Left cardiac atrium (tissue), 4 donors: ENCODE results near the gene SCMH1. TPM values are rescaled to one million over a fixed set of nuclear protein-coding genes. Genes with fewer than 3 reads are reported as not detected.

Experiments used
- ATAC-seq, 2 donors: fragments of 200-7000 bp; cut with Tn5 transposase; one replicate each; pipeline ENCODE4 v1.9.1; 2020; ENCODE audit warnings: mild to moderate bottlenecking in 2 of 2, moderate library complexity in 2 of 2
- DNase-seq: peaks from one replicate; pipeline ENCODE4 v3.0.0-alpha.2; 2020
- intact Hi-C, 2 donors: fragments of 100-400 bp; cut with DNase I; formaldehyde crosslinking; loops; one replicate each; pipeline versions ENCODE4 v1.14.1 to v1.15.1; 2022 to 2023
- total RNA-seq, 2 donors: library from RNA; stranded (reverse); fragmentation: NEBNext Ultra II Directional; extraction: Animal tissue kit (Norgen Biotek cat#: 25700); gene quantifications; one replicate each; pipeline ENCODE4 v1.2.1, GENCODE V29; 2021
- donor health status: DM: no; HTN: yes; CAD: no.
- donor health status: DM: no; HTN: yes; CAD: no; lungs with severe emphysema.
- donor health status: DM: yes; HTN: yes; CAD: no.
- donor health status: Dilated cardiomyopathy.

The SCMH1 gene
- total RNA-seq, 2 donors from 2014 or later: 49.5 to 53.6 TPM

- ATAC-seq (no peak), DNase-seq (no peak)
- intact Hi-C loops: loop anchor here in 1 of 2 donors (5.0 kb wide), 1 partner anchor 59 kb away; no protein-coding TSS in a partner anchor
These were observed 193.6 kb downstream of the SCMH1 start for GRCh38 chr1:41048540-41048939.

GRCh38 chr1:41046347-41046775 lies 195.7 kb downstream of the SCMH1 start:
- DNase-seq: no peak
- intact Hi-C loops: loop anchor here in 1 of 2 donors (5.0 kb wide), 1 partner anchor 61 kb away; no protein-coding TSS in a partner anchor
- ATAC-seq: peak in 1 of 2 donors; percentile 25

- intact Hi-C loops: loop anchor here in 1 of 2 donors (5.0 kb wide), 1 partner anchor 62 kb away; no protein-coding TSS in a partner anchor
- ATAC-seq (peak; percentile 82 to 92), DNase-seq (peak; percentile 73)
These were observed 196.4 kb downstream of the SCMH1 start for GRCh38 chr1:41045740-41046139.

- ATAC-seq (peak in 1 of 2 donors; percentile 7), DNase-seq (no peak)
- intact Hi-C loops: no loop called here
These were observed 197.9 kb downstream of the SCMH1 start for GRCh38 chr1:41044187-41044586.

- ATAC-seq (no peak), DNase-seq (no peak)
- intact Hi-C loops: no loop called here
These were observed 200.4 kb downstream of the SCMH1 start for GRCh38 chr1:41041614-41042270.

GRCh38 chr1:41038110-41038509 lies 204.0 kb downstream of the SCMH1 start:
- intact Hi-C loops: no loop called here
- no peak for ATAC-seq
- no peak for DNase-seq

GRCh38 chr1:41037116-41037903 lies 204.8 kb downstream of the SCMH1 start:
- DNase-seq: no peak
- intact Hi-C loops: no loop called here

GRCh38 chr1:41033272-41033671 lies 208.8 kb downstream of the SCMH1 start:
- ATAC-seq (no peak), DNase-seq (no peak)

More at GRCh38 chr1:41037116-41037903, 204.8 kb downstream of the SCMH1 start:
- ATAC-seq: no peak

GRCh38 chr1:41032147-41032546 lies 210.0 kb downstream of the SCMH1 start:
- DNase-seq: no peak
- intact Hi-C loops: no loop called here
- no peak for ATAC-seq

More at GRCh38 chr1:41033272-41033671, 208.8 kb downstream of the SCMH1 start:
- intact Hi-C loops: no loop called here

- DNase-seq: no peak
- intact Hi-C loops: no loop called here
- ATAC-seq: no peak
These were observed 211.1 kb downstream of the SCMH1 start for GRCh38 chr1:41030872-41031616.

GRCh38 chr1:41028034-41028642 lies 214.0 kb downstream of the SCMH1 start:
- intact Hi-C loops: no loop called here
- no peak for ATAC-seq

GRCh38 chr1:41025979-41026819 lies 215.9 kb downstream of the SCMH1 start:
- intact Hi-C loops: no loop called here
- DNase-seq (no peak), ATAC-seq (no peak)

More at GRCh38 chr1:41028034-41028642, 214.0 kb downstream of the SCMH1 start:
- no peak for DNase-seq

GRCh38 chr1:41024953-41025352 lies 217.2 kb downstream of the SCMH1 start:
- intact Hi-C loops: no loop called here
- DNase-seq (no peak), ATAC-seq (no peak)

- intact Hi-C loops: no loop called here
- ATAC-seq (no peak), DNase-seq (no peak)
These were observed 218.7 kb downstream of the SCMH1 start for GRCh38 chr1:41023279-41023990.

GRCh38 chr1:41022424-41022823 lies 219.7 kb downstream of the SCMH1 start:
- DNase-seq (no peak), ATAC-seq (no peak)
- intact Hi-C loops: no loop called here

- DNase-seq (peak; percentile 64), ATAC-seq (peak; percentile 31 to 46)
- intact Hi-C loops: no loop called here
These were observed 220.4 kb downstream of the SCMH1 start, which contains the start of gene SLFNL1 for GRCh38 chr1:41021526-41022308. TSS of gene SLFNL1 (minus strand) at chr1:41021725. CDS start at chr1:41020660, 1,065 bp downstream.

GRCh38 chr1:41020654-41021053 lies 221.5 kb downstream of the SCMH1 start:
- DNase-seq: no peak
- intact Hi-C loops: no loop called here
- no peak for ATAC-seq
